SU-DHL-6 (cell line): ENCODE measurements around the gene SCYL1.

ENCODE experiments used
- H2AFZ ChIP-seq: fragments of 200-600 bp; sonication (generic); 2 replicates; pipeline ENCODE4 v1.6.1; 2014; ENCODE audit warnings: low read depth, mild to moderate bottlenecking, moderate library complexity, mixed read lengths, antibody characterized with exemption, low read length; ENCODE audit not compliant: severe bottlenecking
- H3F3A ChIP-seq: fragments of 200-600 bp; shearing (Covaris generic); 2 replicates; pipeline ENCODE4 v1.6.0; 2016; ENCODE audit warnings: antibody characterized with exemption, mild to moderate bottlenecking; ENCODE audit not compliant: insufficient read depth
- H3K27ac ChIP-seq: fragments of 200-600 bp; sonication (generic); 2 replicates; pipeline ENCODE4 v1.5.1; 2016; ENCODE audit warnings: low read depth, mild to moderate bottlenecking, low read length, moderate library complexity, mixed read lengths
- H3K27me3 ChIP-seq: fragments of 200-600 bp; sonication (generic), shearing (Covaris generic); 2 replicates; pipeline ENCODE4 v1.6.0; 2014; ENCODE audit warnings: mild to moderate bottlenecking, low read length
- H3K36me3 ChIP-seq: fragments of 200-600 bp; sonication (generic); 2 replicates; pipeline ENCODE4 v1.6.1; 2014; ENCODE audit warnings: mild to moderate bottlenecking, low read length, mixed read lengths
- H3K4me2 ChIP-seq: fragments of 300-600, 200-600 bp; shearing (Covaris generic), sonication (generic); 2 replicates; pipeline ENCODE4 v1.6.0; 2014; ENCODE audit warnings: low read length, low read depth, mild to moderate bottlenecking; ENCODE audit not compliant: poor library complexity, severe bottlenecking
- H3K4me3 ChIP-seq: fragments of 200-600 bp; sonication (generic); 2 replicates; pipeline ENCODE4 v1.5.1; 2014; ENCODE audit warnings: antibody characterized with exemption, low read length, mild to moderate bottlenecking, mixed read lengths; ENCODE audit not compliant: insufficient read depth, poor library complexity, severe bottlenecking
- H3K79me2 ChIP-seq: fragments of 200-600 bp; sonication (generic); 2 replicates; pipeline ENCODE4 v1.6.1; 2014; ENCODE audit warnings: mild to moderate bottlenecking, low read length, moderate library complexity; ENCODE audit not compliant: insufficient read depth
- H3K9ac ChIP-seq: fragments of 200-600 bp; sonication (generic); 2 replicates; pipeline ENCODE4 v1.7.0; 2014; ENCODE audit warnings: mild to moderate bottlenecking, low read length
- H3K9me2 ChIP-seq: fragments of 200-600 bp; sonication (generic); replicated peaks from 2 replicates; pipeline ENCODE4 v1.6.1; 2014; ENCODE audit warnings: low read length; ENCODE audit not compliant: insufficient read depth
- H3K9me3 ChIP-seq: fragments of 200-600 bp; sonication (generic); 2 replicates; pipeline ENCODE4 v1.6.1; 2014; ENCODE audit warnings: low read length, mixed read lengths; ENCODE audit not compliant: insufficient read depth
- H4K20me1 ChIP-seq: fragments of 200-600 bp; sonication (generic); 2 replicates; pipeline ENCODE4 v1.6.1; 2014; ENCODE audit warnings: low read depth, mild to moderate bottlenecking, antibody characterized with exemption, low read length, moderate library complexity, mixed read lengths
- EZH2phosphoT487 ChIP-seq: fragments of 200-600 bp; sonication (generic), shearing (Covaris generic); conservative IDR thresholded peaks from 2 replicates; pipeline ENCODE4 v1.6.1; 2018; ENCODE audit warnings: mild to moderate bottlenecking, antibody characterized with exemption, low read length, moderate library complexity, mixed read lengths
- TF ChIP-seq, protein P1 (sequence below): fragments of 200-600 bp; sonication (generic); IDR thresholded peaks from one replicate; pipeline ENCODE4 v1.5.1; 2017; ENCODE audit warnings: antibody characterized with exemption, mild to moderate bottlenecking, low read length, moderate library complexity; ENCODE audit not compliant: insufficient read depth, poor library complexity, severe bottlenecking

The SCYL1 gene

GRCh38 chr11:65538232-65538914 lies 13.5 kb downstream of the SCYL1 start:
- Histone ChIP-seq H3F3A (no peaks in the 10 kb centered on the region; the same call in 1 of the 2 replicates), H4K20me1 (no peaks in the 10 kb centered on the region), H3K4me3 (no peak overlapping the region), H3K27me3 (no peaks in the 10 kb centered on the region), H2AFZ (no peak overlapping the region), H3K9me3 (no peaks in the 10 kb centered on the region), H3K9ac (no peak overlapping the region), H3K9me2 (no peaks in the 10 kb centered on the region), H3K27ac (no peak overlapping the region), H3K79me2 (no peaks in the 10 kb centered on the region), H3K36me3 (no peaks in the 10 kb centered on the region), H3K4me2 (no peak overlapping the region)
- TF ChIP-seq, protein P1, sequence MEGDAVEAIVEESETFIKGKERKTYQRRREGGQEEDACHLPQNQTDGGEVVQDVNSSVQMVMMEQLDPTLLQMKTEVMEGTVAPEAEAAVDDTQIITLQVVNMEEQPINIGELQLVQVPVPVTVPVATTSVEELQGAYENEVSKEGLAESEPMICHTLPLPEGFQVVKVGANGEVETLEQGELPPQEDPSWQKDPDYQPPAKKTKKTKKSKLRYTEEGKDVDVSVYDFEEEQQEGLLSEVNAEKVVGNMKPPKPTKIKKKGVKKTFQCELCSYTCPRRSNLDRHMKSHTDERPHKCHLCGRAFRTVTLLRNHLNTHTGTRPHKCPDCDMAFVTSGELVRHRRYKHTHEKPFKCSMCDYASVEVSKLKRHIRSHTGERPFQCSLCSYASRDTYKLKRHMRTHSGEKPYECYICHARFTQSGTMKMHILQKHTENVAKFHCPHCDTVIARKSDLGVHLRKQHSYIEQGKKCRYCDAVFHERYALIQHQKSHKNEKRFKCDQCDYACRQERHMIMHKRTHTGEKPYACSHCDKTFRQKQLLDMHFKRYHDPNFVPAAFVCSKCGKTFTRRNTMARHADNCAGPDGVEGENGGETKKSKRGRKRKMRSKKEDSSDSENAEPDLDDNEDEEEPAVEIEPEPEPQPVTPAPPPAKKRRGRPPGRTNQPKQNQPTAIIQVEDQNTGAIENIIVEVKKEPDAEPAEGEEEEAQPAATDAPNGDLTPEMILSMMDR = no peak
- no peak for TF ChIP-seq EZH2phosphoT487

DNA sequence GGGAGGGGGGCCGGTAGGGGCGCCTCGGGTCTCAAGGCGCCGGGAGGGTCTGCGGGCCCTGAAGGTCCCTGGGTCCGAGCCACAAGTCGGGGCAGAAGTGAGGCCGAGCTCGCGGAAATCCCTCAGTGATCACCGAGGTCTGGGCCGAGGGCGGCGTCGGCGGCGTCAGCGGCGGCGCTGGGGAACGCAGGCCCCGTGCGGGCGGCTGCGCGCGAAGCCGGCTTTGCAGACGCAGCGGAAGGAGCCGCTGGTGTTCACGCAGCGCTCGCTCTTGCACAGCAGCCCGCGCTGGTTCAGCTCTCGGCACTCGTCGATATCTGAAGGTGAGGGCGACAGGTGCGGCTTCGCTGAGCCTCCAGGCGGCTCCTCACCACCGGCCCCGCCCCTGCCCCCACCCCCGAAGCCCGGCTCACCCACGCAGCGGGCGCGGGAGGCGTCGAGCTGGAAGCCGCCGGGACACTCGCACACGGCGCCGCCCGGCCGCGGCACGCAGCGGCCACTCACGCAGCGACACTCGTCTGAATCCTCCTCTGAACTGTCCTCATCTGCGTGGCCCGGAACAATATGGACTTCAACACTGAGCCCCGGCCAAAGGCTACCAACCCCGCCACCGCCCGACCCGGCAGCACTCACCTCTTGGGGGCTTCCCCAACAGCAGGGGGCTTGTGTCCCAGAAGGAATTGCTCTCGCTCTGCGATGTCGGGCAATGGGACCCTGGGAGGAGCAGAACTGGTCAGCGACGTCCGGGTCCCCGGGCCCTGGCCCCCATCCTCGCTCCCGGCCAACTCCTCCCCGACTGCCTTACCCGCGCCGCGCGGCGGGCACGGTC lies 14.2 kb downstream of the SCYL1 start:
- TF ChIP-seq, protein P1 = no peak
- TF ChIP-seq EZH2phosphoT487 = no peak
- Histone ChIP-seq H3K36me3 (no peaks in the 10 kb centered on the region), H3K27ac (no peak overlapping the region), H2AFZ (no peak overlapping the region), H3F3A (no peaks in the 10 kb centered on the region; the same call in 1 of the 2 replicates), H3K9me3 (no peaks in the 10 kb centered on the region), H3K9me2 (no peaks in the 10 kb centered on the region), H3K4me2 (peak overlapping the region; percentile 49), H3K9ac (no peak overlapping the region), H3K4me3 (no peak overlapping the region), H4K20me1 (no peaks in the 10 kb centered on the region), H3K79me2 (no peaks in the 10 kb centered on the region), H3K27me3 (no peaks in the 10 kb centered on the region)

GRCh38 chr11:65539744-65540289 lies 14.9 kb downstream of the SCYL1 start:
- no peaks in the 10 kb centered on the region for H3K9me2 ChIP-seq
- TF ChIP-seq, protein P1 = no peak
- no peak for TF ChIP-seq EZH2phosphoT487
- no peaks in the 10 kb centered on the region; the same call in 1 of the 2 replicates for H3F3A ChIP-seq
- no peaks in the 10 kb centered on the region for H3K27me3 ChIP-seq
- H3K4me3 ChIP-seq = peak overlapping the region; percentile 47
- no peaks in the 10 kb centered on the region for H3K9me3 ChIP-seq
- no peaks in the 10 kb centered on the region for H4K20me1 ChIP-seq
- H3K36me3 ChIP-seq = no peaks in the 10 kb centered on the region
- H2AFZ ChIP-seq = peak overlapping the region; percentile 38
- H3K4me2 ChIP-seq = peak overlapping the region; percentile 49
- no peaks in the 10 kb centered on the region for H3K79me2 ChIP-seq
- H3K9ac ChIP-seq = peak overlapping the region; percentile 55
- H3K27ac ChIP-seq = peak overlapping the region; percentile 48
